GM18868 (cell line): ENCODE results near the gene KCNAB1.
A peak's percentile ranks its signal among the peaks of the same experiment; 100 is the strongest.

Experiments used
- ATAC-seq: cut with Tn5 transposase; IDR thresholded peaks from one replicate; pipeline ENCODE4 v1.9.1; 2021; ENCODE audit warnings: mild to moderate bottlenecking, moderate library complexity; ENCODE audit not compliant: unreplicated experiment

Gene KCNAB1

DNA sequence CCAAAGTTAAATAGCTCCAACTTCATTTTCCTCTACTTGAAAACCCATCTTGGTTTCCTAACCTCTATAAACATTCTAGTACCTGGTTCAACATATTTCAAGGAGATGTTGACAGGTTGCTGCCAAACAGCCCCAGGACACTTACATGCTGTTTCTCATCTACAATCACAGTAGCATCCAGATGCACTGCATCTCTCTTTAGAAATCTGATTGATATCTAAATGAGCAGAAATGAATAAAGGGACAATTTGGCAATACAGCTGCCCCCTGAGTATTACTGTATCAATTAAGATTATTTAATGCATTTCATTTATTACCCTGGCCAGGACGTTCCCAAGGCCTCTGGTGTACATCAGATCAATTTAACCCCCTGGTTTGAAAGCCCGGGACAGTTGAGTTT, 360.6 kb downstream of the KCNAB1 start:
- no peak for ATAC-seq

DNA sequence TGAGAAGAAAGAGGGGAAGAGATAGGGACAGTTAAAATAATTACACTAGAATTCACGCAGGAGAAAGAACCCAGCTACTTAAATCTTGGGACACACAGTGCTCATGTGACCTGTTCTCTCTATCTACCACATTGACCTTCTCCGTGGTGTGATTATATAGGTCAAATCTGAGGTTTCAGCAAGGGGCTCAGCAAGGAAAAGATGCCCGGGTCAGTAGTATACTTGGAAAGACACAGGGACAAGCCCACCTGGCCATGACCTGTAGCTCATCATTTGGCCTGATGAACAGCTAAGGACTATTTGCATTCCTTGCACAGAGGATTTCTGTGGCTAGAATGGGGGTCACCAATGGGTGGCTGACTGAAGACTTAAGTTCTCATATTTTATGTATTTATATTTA, 362.6 kb downstream of the KCNAB1 start:
- peak; percentile 0 for ATAC-seq

DNA sequence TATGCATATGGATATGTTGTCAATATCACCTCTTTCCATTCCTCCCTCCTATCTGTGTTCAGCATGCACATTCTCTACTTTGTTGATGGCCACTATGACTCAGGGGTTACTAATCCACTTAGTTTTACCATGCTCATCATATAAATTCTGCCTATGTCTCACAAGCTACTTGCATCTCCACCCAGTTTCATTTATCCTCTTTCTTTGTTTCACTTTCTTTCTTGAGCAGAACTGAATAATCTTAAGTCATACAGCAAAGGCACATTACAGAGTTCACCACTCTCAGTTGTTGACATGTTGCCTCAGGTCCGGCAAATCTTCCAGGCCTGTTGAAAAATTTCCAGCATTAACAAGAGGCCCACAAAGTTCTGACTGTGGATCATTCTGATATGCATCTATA, 363.0 kb downstream of the KCNAB1 start:
- ATAC-seq: peak; percentile 89

DNA sequence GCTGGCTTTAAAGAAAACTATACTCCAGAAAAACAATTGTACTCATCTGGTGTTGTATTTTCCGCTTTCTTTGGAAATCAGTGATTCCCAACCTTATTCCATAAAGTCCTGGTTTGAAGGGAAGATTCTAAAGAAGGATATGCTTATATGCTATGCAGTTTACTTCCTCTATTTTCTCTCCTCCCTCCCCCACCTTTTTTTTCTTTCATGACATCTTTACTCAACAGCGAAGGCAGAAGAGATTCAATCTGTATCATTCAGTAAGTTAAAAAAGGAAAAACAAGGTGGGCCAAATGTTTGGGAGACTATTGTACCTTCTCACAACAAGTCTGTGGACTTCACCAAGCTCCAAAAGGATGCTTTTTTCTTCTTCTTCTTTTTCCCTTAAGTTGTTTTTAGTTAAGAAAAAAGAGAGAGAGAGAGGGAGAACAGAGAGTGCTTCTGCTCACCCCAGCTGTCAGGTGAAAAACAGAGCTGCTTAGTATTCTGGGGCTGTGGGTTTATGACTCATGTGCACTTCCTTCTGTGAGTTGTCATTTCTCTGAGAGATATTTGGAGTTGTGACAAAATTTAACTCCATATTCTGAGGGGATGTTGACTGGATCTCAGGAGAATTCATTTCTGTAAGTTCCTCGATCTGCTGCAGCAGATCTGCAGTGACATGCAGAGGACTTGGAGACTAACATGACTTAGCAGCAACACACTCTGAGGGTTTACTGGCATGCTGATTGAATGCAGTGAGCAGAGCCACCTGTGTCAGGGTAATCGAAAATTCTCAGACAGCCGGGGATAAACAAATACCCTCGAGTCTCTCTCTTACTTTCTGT, 363.8 kb downstream of the KCNAB1 start:
- peak; percentile 84 for ATAC-seq

DNA sequence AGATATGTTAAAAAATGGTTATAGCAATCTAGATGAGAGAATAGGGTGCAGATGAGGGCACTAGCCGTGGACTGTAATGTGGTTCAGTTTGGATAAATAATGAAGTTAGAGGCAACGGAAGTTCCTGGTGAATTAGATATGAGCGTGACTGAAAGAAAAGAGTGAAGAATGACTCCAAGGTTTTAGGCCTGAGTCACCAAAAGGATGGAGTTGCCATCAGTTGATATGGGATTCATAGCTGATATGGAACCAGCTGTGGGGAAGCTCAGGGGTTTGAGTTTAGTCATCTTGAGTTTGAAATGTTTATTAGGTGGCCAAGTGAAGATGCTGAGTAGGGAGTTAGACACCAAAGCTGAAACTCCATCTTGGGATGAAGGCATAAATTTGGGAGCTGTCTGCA, 368.4 kb downstream of the KCNAB1 start:
- ATAC-seq: no peak

DNA sequence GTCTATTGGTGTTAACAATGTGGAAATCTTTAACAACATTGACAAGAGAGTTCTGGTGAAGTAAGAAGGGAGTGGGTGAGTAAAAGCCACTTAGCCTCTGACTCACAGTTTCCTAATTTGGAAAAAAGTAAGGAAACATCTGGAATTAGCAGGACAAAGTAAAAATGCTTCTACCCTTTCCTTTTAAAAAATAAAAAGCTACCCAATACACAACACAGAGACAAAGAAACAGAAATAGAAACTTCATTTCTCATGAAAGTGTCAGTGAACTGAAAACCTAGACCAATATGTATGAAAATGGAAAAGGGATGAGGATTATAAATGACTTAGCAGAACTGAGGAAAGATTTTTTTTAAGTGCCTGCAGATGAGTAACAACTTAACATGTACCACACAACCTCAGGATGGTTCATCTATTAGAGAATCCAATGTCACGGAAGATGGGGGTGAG, 369.1 kb downstream of the KCNAB1 start:
- ATAC-seq: no peak

DNA sequence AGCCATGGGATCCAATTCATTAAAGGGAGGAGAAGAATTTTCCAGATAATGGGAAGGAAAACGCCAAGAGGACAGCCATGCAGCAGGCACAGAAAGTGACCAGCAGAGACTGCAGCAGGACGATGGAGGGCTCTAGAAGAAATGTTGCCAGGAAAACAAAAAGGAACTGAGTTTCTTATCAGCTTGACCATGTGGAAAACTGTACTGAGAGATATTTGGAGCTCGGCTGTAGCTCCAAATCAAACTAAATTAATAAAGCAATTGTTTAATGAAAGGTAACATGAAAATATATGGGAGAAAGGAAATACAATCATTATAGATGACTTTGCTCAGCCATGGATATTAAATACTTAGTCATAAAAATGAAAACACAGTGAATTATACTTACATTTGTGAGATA, 370.8 kb downstream of the KCNAB1 start:
- no peak for ATAC-seq

DNA sequence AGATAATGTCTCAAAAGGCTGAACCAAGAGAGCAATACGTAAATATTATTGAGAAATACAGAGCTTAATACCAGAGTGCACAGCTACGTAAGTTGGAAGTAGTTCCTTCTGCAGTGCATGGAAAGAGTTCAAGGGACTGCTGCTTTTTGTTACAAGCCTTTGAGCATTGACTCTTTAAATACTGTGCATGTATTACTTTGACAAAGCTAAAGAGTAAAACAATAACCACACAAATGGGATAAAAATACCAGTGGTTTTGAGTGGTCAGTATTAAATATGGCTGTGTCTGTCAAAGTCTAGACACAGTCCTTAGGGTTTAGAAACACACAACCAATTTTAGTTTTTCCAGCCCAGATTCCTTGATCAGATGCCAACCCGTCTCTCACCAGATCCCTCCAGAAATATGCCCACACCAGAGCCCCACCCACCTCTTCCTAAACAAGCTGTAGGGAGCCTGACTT, 372.5 kb downstream of the KCNAB1 start:
- ATAC-seq: no peak

DNA sequence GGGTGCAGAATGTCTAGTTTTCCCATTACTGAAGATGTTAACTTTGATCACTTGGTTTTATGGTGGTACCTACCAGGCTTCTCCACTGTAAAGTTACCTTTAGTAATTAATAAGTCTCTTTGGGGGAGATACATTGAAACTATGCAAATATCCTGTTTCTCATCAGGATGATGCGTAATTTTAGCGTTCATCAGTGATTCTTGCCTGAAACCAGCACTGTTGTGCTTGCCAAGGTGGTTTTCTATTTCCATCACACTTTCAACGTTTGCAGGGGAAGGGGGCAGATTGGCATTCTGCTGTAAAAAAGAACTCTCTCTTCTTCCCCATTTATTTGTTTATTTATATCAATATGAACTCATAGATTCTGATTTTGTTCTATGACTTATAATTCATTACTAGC, 373.5 kb downstream of the KCNAB1 start:
- ATAC-seq: peak; percentile 50

DNA sequence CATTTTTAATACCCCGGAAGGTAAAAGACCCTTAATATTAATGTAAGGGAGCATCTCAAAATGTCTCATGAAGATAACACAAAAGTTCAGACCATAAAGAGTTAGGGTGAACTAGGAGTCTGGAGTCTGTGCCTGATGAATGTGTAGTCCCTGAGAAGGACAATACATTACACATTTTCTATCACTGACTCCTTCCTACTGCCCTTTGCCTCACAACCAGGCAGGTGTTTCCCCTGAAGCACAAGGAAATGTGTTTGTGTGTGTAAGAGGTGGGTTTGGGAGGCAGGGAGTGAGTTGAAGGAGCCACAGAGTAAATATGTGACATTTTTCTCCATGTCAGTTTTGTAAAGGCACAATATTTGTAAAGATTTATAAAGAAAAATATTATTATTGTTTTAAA, 375.4 kb downstream of the KCNAB1 start:
- ATAC-seq: no peak

DNA sequence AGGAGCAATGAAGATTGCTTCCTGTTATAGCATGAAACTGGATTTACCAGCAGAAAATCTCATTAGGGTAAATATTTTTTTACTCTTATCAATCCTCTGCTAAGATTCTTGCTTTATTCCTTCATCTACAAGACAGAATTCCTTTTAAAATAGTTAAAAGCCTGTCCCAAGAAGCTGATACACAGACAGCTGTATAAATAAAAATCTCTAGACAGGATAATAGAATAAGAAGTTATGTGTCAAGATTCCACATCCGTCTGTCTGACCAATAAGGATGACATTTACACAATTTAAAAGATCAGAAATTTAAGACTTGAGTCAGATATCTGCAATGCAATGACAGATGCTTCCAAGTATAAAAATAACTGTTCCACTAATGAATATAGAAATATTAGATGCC, 376.9 kb downstream of the KCNAB1 start:
- ATAC-seq: no peak

DNA sequence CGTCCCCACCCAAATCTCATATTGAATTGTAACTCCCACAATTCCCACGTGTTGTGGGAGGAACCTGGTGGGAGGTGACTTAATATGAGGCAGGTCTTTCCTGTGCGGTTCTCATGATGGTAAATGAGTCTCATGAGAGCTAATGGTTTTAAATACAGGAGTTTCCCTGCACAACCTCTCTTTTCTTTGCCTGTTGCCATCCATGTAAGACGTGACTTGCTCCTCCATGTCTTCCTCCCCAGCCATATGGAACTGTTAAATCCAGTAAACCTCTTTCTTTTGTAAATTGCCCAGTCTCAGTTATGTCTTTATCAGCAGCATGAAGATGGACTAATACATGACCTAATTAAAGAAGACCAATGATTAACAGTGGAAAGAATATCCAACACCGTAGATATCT, 377.9 kb downstream of the KCNAB1 start:
- ATAC-seq: no peak

DNA sequence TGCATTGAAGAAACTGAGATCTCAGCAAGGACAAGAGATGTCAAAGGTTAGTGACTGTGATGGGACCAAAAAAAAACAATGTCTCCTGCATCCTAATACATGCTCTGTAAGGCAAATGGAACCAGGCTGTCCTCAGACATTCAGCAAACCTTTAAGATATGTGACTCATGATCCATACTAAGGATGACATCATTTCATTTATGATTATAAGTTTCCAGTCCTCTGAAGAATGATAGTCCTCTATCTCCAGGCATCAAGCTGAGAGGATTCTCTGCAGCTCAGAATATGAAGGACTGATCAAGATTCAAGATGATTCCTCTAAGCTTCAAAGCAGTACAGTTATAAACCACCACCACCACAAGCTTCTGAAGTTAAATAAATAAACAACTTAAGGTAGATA, 386.9 kb downstream of the KCNAB1 start:
- ATAC-seq: no peak

DNA sequence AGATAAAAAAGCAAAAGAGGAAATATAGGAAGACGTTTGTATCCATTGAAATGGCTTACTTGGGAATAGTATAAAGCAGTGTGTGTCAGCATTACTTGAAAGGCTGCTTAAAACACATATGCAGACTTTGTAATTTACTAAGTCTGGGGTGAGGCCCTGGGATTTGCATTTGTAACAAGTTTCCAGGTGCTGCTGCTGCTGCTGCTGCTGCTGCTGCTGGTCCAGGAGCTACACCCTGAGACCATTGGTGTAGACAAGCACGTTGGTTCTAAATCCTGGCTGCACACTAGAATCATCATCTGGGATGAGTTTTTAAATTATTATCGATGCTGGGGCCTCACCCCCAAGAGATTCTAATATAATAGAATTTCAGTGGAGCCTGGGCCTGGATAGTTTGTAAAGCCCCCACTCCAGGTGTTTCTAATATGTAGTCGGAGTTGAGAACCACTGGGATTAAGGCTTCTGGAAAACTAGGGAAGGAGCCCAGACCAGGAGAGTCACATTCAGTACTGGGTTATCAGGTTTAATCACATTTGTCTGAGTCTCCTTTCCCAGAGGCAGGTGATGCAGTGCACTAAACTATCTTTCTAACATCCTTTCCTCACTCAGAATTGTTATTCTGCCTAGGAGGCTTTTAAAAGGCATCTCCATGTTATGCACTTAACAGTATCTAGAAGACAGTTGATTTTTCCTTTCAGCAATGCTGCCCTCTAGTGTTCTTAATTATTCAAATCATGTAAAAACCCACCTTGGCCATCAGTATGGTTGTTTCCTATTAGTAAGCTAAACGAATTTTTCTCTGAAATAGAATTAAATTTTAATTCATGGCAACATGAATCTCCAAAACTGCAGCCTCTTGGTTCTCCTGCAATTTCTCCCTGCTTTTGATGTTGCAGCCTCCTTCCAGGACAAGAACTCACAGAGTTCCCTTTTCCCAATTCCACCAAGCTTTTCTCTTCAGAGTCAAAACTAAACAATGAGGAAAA, 389.1 kb downstream of the KCNAB1 start:
- peak; percentile 85 for ATAC-seq

DNA sequence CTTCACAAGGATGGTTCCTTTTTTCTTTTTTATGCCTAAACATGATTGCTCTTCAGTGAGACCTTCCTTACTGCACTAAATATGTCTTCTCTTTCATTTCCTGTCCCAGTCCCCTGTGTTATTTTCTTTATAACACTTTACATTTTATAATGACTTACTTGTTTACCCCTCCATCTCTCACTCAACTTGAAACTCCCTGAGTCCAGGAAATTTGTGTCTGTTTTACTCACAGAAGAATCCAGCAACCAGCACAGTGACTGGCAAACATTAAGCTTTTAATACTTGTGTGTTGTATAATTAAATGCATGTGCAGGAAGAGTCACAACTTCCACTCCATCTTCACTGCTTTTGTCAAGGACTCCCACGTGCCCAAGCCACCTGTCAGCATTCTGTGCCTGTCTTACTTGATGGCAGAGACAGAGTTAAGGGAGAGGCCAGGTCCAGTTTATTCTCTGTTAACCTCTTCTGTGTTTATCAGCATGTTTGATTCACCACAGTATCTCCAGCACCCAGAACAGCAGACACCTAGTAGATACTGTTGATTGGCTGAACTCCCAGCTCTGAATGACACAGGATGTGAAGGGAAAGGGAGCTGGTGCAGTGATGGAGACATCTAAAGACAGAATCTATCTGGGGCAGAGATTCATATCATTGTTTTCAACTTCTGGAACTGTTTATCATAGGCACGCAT, 391.8 kb downstream of the KCNAB1 start:
- ATAC-seq: no peak

DNA sequence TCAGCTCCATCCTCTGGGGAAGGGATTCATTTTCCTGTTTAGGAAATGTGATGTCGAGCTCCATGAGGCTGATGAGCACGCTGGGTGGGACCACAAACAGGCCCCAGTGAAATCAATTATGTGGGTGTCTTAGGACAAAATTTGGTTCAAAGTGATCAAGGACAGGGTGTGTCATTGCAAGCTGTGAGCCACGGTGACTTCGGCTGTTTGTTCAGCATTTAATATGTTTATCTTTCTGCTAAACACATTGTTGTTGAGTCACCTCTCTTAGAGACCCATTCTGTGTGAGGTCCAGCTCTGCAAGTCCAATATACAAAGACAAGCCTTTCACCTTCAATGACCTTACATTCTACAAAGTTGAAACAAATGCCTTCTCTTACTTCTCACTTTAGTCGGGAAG, 393.2 kb downstream of the KCNAB1 start:
- no peak for ATAC-seq

DNA sequence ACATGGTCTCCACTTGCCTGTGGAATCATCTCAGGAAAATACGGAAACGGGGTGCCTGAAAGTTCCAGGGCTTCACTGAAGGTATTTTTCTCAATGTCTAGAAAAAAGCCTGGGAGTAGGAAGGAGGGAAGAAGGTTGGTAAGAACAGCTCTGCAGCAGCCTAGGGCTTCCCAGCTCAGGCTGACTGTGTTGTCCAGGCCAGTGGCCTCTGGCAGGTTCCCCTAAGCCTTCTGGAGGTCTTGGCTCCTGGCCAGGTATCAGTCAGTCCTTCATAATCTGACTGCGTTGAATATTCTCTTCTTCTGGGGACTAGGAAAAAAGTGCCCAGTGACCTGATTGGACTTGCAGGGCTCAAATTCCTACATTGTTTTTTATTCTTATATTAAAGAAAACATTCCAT, 395.9 kb downstream of the KCNAB1 start:
- no peak for ATAC-seq

DNA sequence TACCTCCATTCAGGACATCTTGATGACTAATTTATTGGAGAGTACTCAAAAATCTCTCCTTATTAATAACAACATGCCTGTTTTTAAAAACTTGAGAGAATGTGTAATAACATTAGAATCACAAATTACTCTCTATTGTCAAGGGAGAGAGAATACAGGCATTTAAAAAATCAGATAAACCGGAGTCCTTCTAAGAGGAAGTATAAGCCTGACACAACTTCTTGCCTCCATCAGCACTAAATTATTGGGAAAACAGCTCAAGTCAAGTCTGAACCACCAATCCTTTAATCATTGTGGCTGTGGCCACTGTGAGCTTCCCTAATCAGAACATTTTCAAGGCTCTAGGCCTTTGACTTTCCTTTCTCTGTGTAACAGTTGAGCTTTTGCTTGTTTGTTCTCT, 396.6 kb downstream of the KCNAB1 start:
- no peak for ATAC-seq

DNA sequence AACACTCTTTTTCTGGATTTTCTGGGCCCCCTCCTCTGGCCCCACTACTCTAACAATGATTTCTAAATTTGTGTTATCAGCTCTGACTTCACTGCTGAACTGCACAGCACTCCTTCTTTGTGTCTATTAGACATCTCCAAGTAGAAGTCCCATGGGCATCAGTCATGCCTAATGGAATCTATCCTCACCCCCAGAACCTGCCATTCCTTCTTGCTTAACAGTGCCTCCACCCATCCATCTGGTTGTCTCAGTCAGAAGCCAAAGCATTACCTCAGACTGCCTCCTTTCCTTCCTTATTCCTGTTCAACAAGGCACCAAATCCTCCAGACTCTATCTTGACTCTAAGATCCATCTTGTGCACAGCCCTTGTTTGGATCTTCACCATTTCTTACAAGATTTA, 398.3 kb downstream of the KCNAB1 start:
- ATAC-seq: no peak

DNA sequence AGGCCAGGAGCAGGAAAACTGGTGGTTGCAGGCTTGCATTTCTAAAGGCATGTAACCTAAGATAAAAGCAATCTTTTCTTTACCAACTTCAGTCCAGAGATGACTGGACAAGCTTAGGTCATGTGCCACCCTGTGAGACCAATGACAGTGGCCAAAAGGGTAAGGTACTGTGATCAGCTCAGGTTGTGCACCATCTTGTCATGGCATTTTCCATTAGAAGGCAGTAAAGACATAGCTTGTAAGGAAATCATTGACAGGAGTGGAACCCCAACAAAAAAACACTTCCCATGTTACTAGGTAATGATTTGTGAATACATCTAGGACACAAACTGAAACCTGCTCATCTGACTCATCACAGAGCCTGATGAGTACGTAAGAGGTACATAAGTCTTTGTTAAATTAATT, 399.4 kb downstream of the KCNAB1 start:
- ATAC-seq: peak; percentile 45

DNA sequence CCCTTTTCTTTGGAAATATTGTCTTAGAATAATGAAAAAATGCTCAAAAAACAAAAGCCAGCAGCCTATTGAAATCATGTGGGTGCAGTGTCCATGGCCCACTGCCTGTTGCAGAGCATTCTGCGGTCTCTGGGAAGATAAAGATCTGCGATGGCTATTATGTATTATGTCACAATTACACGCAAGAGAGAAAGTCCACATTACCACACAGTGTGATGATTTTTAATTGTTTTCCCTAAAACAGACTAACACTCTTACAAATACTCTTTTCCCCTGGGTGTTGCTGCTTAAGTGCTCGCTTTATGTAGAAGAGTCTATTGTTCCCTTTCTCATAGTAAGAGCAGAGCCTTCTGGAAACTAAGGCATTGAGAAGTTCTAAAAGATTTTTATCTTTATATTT, 402.3 kb downstream of the KCNAB1 start:
- ATAC-seq: no peak
